Activated T-cell treated with anti-CD3 and anti-CD28 coated beads for 1 hour (primary cell): ENCODE measurements around the gene C20orf144.
"Not testable (repeated sequence)": the region's sequence is repeated elsewhere in the genome, so short reads cannot be mapped to it uniquely, and the experiment has no call there.

Experiments used
- DNase-seq: peaks from one replicate; pipeline ENCODE4 v3.0.0-alpha.2; 2020; ENCODE audit warnings: low read depth

The C20orf144 gene

DNA sequence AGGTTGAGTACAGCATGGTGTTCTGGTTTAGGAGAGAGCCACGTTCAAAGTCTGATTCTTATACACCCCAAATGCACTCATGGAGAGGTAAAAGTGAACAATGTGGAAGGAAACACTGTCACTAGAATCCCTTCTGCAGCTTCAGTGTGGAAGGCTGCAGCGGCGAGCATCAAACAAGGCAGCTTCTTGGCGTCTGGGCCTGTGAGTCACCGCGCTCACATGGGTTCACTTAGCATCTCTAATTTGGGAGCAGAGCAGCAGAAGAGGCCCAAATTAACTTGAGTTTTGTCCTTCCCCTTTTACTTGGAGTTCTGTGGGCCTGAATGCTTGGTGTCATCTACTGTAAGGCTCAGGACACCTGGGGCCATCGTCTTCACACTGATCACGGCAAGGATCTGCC, 35.0 kb downstream of the C20orf144 start:
- DNase-seq = no peak

DNA sequence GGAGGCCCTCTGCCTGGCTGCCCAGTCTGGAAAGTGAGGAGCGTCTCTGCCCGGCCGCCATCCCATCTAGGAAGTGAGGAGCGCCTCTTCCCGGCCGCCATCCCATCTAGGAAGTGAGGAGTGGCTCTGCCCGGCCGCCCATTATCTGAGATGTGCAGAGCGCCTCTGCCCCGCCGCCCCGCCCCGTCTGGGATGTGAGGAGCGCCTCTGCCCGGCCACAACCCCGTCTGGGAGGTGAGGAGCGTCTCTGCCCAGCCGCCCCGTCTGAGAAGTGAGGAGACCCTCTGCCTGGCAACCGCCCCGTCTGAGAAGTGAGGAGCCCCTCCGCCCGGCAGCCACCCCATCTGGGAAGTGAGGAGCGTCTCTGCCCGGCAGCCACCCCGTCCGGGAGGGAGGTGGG, 36.8 kb downstream of the C20orf144 start:
- not testable (repeated sequence) for DNase-seq

DNA sequence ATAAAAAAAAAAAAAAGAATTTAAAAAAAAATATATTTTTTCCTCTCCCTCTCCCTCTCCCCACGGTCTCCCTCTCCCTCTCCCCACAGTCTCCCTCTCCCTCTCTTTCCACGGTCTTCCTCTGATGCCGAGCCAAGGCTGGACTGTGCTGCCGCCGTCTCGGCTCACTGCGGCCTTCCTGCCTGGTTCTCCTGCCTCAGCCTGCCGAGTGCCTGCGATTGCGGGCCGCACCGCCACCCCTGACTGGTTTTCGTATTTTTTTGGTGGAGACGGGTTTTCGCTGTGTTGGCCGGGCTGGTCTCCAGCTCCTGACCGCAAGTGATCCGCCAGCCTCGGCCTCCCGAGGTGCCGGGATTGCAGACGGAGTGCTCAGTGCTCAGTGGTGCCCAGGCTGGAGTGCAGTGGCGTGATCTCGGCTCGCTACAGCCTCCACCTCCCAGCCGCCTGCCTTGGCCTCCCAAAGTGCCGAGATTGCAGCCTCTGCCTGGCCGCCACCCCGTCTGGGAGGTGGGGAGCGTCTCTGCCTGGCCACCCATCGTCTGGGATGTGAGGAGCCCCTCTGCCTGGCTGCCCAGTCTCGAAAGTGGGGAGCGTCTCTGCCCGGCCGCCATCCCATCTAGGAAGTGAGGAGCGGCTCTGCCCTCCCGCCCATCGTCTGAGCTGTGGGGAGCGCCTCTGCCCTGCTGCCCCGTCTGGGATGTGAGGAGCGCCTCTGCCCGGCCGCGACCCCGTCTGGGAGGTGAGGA, 38.7 kb downstream of the C20orf144 start:
- not testable (repeated sequence) for DNase-seq

DNA sequence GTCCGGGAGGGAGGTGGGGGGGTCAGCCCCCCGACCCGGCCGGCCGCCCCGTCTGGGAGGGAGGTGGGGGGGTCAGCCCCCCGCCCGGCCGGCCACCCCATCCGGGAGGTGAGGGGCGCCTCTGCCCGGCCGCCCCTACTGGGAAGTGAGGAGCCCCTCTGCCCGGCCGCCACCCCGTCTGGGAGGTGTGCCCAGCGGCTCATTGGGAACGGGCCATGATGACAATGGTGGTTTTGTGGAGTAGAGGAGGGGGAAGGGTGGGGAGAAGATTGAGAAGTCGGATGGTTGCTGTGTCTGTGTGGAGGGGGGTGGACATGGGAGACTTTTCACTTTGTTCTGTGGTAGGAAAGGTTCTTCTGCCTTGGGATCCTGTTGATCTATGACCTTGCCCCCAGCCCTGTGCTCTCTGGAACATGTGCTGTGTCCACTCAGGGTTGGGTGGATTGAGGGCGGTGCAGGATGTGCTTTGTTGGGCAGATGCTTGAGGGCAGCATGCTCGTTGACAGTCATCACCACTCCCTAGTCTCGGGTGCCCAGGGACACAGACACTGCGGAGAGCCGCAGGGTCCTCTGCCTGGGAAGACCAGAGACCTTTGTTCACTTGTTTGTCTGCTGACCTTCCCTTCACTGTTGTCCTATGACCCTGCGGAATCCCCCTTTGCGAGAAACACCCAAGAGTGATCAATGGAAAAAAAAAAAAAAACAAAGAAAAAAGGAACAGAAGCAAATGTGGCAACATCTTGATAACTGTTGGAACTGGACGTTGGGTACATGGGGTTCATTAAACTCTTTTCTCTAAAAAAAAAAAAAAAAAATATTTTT, 39.7 kb downstream of the C20orf144 start:
- DNase-seq = no peak

DNA sequence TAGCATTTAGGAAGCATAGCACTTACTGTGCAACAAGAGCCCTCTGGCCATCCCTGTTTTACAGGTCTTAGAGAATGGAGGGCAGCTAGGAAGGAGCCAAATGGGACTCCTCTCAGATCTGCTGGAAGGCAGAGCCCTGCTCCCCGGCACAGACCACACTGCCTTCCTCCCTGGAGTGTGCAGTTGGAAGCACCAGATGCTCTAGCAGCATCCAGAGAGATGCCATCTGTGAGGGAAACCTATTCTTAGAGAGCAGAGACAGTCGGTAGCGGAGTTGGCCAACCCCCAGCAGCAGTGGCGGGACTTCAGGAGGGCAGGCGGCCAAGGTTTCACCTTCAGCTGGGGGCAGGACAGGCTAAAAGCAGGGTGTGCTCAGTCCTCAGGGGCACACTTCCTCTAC, 40.7 kb downstream of the C20orf144 start:
- DNase-seq = no peak

DNA sequence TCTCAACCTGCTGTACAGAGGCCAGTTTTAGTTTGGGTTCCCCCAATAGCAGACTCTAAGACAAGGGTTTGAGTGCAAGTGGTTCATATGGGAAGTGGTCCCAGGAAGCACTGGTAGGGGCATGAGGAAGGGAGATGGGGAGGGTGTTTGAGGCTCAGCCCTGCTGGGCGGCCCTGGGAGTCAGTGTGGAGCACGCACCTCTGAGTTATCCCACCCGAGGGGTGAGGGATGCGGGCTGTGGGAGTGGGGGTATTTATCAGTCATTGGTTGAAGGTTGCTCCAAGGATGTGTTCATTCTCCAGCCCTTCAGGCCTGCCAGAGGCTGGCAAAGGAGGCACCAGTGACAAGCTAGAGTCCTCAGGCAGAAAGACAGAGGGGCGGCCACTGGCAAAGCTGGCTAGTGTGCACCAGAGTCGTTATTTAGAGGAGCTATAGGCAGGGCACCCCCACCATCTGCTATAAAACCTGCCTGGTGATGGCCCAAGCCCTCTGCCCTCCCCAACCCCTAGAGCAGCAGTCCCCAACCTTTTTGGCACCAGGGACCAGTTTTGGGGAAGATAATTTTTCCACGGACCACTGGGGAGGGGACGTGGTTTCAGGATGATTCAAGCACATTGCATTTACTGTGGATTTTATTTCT, 41.5 kb downstream of the C20orf144 start:
- DNase-seq = no peak

DNA sequence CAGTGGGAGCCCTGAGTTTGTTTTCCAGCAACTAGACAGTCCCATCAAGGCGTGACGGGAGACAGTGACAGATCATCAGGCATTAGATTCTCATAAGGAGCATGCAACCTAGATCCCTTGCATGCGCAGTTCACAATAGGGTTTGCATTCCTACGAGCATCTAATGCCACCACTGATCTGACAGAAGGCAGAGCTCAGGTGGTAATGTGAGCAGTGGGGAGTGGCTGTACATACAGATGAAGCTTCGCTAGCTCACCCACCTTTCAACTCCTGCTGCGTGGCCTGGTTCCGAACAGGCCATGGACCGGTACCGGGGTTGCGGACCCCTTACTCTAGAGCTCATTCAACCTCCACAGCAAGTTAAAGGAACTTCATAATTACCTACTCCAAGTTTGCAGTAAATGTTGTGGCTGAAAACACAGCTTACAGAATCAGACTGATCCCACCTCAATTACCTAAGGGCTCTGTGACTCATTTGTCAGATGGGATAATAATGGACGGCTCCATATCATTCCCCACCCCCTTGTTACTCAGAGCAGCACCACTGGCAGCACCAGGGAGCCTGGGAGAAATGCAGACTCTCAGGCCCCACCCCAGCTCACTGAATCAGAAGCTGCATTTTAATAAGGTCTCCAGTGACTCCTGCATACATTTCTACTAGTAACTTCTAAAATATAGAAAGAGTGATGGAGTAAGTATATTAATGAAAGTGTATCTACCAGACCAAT, 42.2 kb downstream of the C20orf144 start:
- no peak for DNase-seq

DNA sequence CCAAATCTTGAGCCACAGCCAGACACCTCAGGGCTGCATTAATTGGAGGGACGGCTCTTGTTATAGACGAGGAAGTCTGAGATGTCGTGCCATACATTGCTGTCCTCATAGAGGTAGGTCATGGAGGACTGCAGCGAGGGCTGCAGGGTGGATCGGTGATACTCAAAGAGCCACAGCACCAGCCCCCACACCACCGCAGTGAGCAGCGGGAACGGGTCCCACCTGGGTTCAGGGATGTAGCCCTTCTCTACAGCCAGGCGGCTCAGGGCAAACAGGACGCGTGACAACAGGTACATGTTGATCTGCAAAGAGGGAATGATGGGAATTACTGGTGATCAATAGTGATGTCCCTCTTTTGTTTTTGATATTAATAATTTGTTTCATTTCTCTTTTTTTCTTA, 45.5 kb downstream of the C20orf144 start:
- DNase-seq = no peak

DNA sequence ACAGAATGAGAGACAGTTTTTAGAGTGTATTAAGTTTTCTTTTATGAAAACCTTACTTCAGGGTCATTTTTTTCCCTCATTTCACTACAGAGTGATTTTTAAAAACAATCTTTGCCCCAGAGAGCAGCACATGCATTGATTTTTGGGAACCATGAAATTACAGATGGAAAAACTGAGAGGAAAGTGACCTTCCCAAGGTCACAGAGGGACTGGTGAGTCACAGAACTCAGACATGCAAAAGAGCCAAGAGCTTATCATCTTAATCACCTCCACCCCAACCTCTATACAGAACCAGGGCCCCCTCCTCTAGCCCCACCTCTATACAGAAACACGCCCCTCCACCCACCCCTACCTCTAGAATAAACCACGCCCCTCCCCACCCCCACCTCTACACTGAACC, 47.3 kb downstream of the C20orf144 start:
- DNase-seq = no peak

DNA sequence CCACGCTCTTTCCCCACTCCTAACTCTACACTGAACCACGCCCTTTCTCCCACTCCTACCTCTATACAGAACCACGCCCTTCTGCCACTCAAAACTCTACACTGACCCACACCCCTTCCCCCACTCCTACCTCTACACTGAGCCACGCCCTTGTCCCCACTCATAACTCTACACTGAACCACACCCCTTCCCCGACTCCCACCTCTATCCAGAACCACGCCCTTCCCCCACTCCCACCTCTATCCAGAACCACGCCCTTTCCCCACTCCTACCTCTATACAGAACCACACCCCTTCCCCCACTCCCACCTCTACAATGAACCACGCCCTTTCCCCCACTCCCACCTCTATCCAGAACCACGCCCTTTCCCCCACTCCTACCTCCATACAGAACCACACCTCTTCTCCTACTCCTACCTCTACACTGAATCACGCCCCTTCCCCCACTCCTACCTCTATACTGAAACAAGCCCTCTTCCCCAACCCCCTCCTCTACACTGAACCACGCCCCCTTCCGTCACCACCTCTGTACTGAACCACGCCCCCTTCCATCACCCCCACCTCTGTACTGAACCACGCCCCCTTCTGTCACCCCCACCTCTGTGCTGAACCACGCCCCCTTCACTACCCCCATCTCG, 47.9 kb downstream of the C20orf144 start:
- no peak for DNase-seq

DNA sequence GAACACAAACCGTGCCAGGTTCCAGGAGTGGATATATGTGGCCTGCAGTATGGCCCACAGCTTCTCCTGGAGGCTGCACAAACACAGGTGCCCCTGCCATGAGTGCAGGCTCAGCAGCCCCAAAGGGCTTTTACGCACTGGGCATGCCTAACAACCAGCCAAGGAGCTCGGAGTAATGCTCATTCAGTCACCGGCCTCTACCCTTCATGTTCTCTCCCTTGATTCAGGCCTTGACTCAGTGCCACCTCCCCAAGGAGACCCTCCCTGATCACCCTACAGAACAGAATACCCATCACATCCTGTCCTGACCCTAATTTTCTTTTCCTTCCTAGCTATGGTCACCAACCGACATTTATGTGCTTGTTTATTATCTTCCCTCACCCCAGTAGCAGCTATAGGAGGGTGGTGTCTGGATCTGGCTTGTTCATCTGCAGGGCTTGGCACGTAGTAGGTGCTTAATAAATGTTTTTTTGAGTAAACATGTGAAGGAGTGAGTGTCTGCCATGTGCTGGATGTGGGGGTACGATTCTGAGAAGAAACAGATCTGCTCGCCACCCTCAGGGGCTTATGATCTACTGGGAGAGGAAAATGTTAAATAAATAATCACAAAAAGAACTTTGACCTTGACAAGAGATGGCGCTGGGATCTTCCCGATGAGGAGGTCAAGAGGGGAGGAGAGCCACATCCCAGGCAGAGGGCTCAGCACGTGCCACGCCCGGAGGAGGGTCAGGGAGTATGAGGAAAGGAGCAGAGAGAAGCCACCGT, 48.7 kb downstream of the C20orf144 start:
- no peak for DNase-seq

DNA sequence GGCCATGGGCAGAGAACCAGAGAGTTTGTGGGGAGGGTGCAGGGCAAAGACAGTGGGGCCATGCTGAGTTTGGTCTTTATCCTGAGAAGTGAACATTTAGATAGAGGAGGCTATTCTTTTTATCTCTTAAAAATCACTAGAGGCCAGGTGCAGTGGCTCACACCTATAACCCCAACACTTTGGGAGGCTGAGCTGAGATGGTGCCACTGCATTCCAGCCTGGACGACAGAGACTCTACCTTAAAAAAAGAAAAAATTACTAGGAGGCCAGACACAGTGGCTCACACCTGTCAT, 49.3 kb downstream of the C20orf144 start:
- DNase-seq = no peak
